ENCODE results near the gene KIFC3. TPM values are rescaled to one million over a fixed set of nuclear protein-coding genes. Genes with fewer than 3 reads are reported as not detected.

The KIFC3 gene
- total RNA-seq, 1 experiment from 2014 or later: 32.6 TPM

DNA sequence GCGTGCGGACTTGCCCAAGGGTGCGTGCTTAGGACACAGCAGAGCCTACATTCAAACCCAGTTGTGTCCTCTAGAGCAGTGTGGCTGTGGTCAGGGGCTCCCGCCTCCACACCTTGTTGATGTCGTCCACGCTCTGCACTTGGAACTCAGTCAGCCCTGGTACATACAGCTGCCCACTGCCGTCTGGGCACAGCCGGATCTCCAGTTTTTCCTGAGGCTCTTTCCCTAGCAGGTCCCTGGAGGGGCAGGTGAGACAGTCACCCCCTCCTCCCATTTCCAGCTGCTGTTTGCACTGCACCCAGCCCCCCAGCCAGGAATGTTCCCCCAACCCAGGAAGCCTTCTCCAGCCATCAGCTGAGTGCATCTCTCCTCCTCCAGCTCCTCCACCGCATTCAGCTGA is 41.0 kb downstream of the KIFC3 start:
- CTCF ChIA-PET: no interaction called here
- no peaks in the 10 kb centered on the region for H3K79me2 ChIP-seq (ENCODE audit: low read length)
- H3K27me3 ChIP-seq (ENCODE audit: low read length): no peaks in the 10 kb centered on the region
- TF ChIP-seq, protein P1, sequence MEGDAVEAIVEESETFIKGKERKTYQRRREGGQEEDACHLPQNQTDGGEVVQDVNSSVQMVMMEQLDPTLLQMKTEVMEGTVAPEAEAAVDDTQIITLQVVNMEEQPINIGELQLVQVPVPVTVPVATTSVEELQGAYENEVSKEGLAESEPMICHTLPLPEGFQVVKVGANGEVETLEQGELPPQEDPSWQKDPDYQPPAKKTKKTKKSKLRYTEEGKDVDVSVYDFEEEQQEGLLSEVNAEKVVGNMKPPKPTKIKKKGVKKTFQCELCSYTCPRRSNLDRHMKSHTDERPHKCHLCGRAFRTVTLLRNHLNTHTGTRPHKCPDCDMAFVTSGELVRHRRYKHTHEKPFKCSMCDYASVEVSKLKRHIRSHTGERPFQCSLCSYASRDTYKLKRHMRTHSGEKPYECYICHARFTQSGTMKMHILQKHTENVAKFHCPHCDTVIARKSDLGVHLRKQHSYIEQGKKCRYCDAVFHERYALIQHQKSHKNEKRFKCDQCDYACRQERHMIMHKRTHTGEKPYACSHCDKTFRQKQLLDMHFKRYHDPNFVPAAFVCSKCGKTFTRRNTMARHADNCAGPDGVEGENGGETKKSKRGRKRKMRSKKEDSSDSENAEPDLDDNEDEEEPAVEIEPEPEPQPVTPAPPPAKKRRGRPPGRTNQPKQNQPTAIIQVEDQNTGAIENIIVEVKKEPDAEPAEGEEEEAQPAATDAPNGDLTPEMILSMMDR (conservative IDR thresholded peaks at IDR 0.05; ENCODE audit: low read depth, low read length): no peak
- TF ChIP-seq EZH2phosphoT487 (IDR thresholded peaks at IDR 0.05; ENCODE audit: borderline replicate concordance, low read length) (no peak), EZH2 (IDR thresholded peaks at IDR 0.05; ENCODE audit: low read length, unreplicated experiment) (no peak)
- peaks cover 8% of the 10 kb centered on the region for H3K4me1 ChIP-seq (ENCODE audit: insufficient read depth, low read length)
- no peak overlapping the region for H3K4me3 ChIP-seq (ENCODE audit: low read length)
- POLR2A ChIA-PET (ENCODE audit: unreplicated experiment): no interaction called here
- H3K36me3 ChIP-seq (ENCODE audit: low read depth, low read length): no peaks in the 10 kb centered on the region
- H3K4me2 ChIP-seq (ENCODE audit: low read length): no peak overlapping the region
- intact Hi-C loops (cut with micrococcal nuclease): loop anchor here (5.0 kb wide), 1 partner anchor 51 kb away; no protein-coding TSS in a partner anchor
- no peaks in the 10 kb centered on the region for H4K20me1 ChIP-seq (ENCODE audit: low read length)
- H2AFZ ChIP-seq (ENCODE audit: low read length): no peak overlapping the region
- no peaks in the 10 kb centered on the region for H3F3A ChIP-seq (ENCODE audit: low read length, unreplicated experiment)
- no peak overlapping the region for H3K9ac ChIP-seq (ENCODE audit: low read length)
- no TSS peak for BruUV-seq (replicated peaks)
- ATAC-seq (no peak), DNase-seq (no peak)
- H3K27ac ChIP-seq (ENCODE audit: low read length): no peak overlapping the region
- no peaks in the 10 kb centered on the region for H3K9me3 ChIP-seq (ENCODE audit: low read length)
- H3K9me2 ChIP-seq (replicated peaks; ENCODE audit: low read length): no peaks in the 10 kb centered on the region

GRCh38 chr16:57760357-57761160 is 41.7 kb downstream of the KIFC3 start:
- H3K9ac ChIP-seq (ENCODE audit: low read length): no peak overlapping the region
- peaks cover 8% of the 10 kb centered on the region for H3K4me1 ChIP-seq (ENCODE audit: insufficient read depth, low read length)

More at GRCh38 chr16:57760357-57761160, 41.7 kb downstream of the KIFC3 start:
- Histone ChIP-seq H3K9me3 (ENCODE audit: low read length) (no peaks in the 10 kb centered on the region), H2AFZ (ENCODE audit: low read length) (no peak overlapping the region), H3F3A (ENCODE audit: low read length, unreplicated experiment) (no peaks in the 10 kb centered on the region), H3K9me2 (replicated peaks; ENCODE audit: low read length) (no peaks in the 10 kb centered on the region), H3K27ac (ENCODE audit: low read length) (no peak overlapping the region), H3K27me3 (ENCODE audit: low read length) (no peaks in the 10 kb centered on the region), H4K20me1 (ENCODE audit: low read length) (no peaks in the 10 kb centered on the region), H3K36me3 (ENCODE audit: low read depth, low read length) (no peaks in the 10 kb centered on the region), H3K79me2 (ENCODE audit: low read length) (no peaks in the 10 kb centered on the region), H3K4me2 (ENCODE audit: low read length) (no peak overlapping the region), H3K4me3 (ENCODE audit: low read length) (no peak overlapping the region)
- ChIA-PET POLR2A (ENCODE audit: unreplicated experiment) (no interaction called here), CTCF (no interaction called here)
- DNase-seq: no peak
- no TSS peak for BruUV-seq (replicated peaks)
- ATAC-seq: no peak
- intact Hi-C loops (cut with micrococcal nuclease): loop anchor here (5.0 kb wide), 1 partner anchor 52 kb away; no protein-coding TSS in a partner anchor
- TF ChIP-seq EZH2 (IDR thresholded peaks at IDR 0.05; ENCODE audit: low read length, unreplicated experiment) (no peak), EZH2phosphoT487 (IDR thresholded peaks at IDR 0.05; ENCODE audit: borderline replicate concordance, low read length) (no peak)
- TF ChIP-seq, protein P1 (conservative IDR thresholded peaks at IDR 0.05; ENCODE audit: low read depth, low read length): no peak

Measured in PC-3 (cell line).